ENCODE results near the gene MGLL.

- no peak for TF ChIP-seq CTCF (IDR thresholded peaks at IDR 0.05; ENCODE audit: borderline replicate concordance, extremely low read depth, low read length, poor library complexity, severe bottlenecking)
- TF ChIP-seq EZH2 (IDR thresholded peaks at IDR 0.05; ENCODE audit: borderline replicate concordance, low read depth, low read length, severe bottlenecking), result no peak
These were observed 135.0 kb downstream of the MGLL start for GRCh38 chr3:127687228-127687737.
